ENCODE data around the gene THRA. TPM values are rescaled to one million over a fixed set of nuclear protein-coding genes. Genes with fewer than 3 reads are reported as not detected.

The THRA gene
- total and polyA plus RNA-seq, 2 of the 8 experiments (the other 6 are each of a cell fraction or from before 2014, with no cell fraction given): 6.4 to 10.2 TPM

- Histone ChIP-seq H3K79me1 (ENCODE audit: low read depth, low read length) (0 out of 2 replicates have a peak, but pooled peaks cover 2% of the 10 kb centered on the region), H4K5ac (ENCODE audit: insufficient read length, low read depth, low read length) (peak overlapping the region; percentile 28), H4K8ac (ENCODE audit: extremely low read depth, insufficient read depth, low read length) (no peak overlapping the region; the same call in 1 of the 2 replicates), H3K4me1 (replicated peaks in 1 of 4; ENCODE audit: control insufficient read depth in 3 of 4, insufficient read depth in 4 of 4, low read length in 3 of 4) (peaks cover 0 to 27% (median 18%) of the 10 kb centered on the region in 4 experiments; a peak in 6 of 7 replicates), H3K14ac (ENCODE audit: insufficient read length) (no peak overlapping the region), H3K4me2 (ENCODE audit: insufficient read depth in 1 of 2, low read depth in 2 of 2, low read length in 2 of 2) (peak overlapping the region; percentile 57 to 64), H4K20me1 (replicated peaks in 1 of 2; ENCODE audit: control insufficient read depth in 1 of 2, insufficient read depth in 2 of 2, low read length in 2 of 2) (no peaks in the 10 kb centered on the region), H3K18ac (ENCODE audit: extremely low read depth, low read length) (peak overlapping the region; percentile 81), H3K27me3 (replicated peaks in 1 of 4; ENCODE audit: control insufficient read depth in 3 of 4, extremely low read depth in 1 of 4, insufficient read depth in 3 of 4, low read length in 3 of 4) (peaks cover 0 to 2% (median 0%) of the 10 kb centered on the region in 4 experiments; a peak in 2 of 7 replicates), H2BK120ac (replicated peaks; ENCODE audit: low read depth, low read length) (peak overlapping the region; percentile 19), H4K91ac (replicated peaks; ENCODE audit: insufficient read length, low read length) (peak overlapping the region; percentile 34), H3K9me3 (ENCODE audit: insufficient read depth in 2 of 2, low read depth in 1 of 2, low read length in 1 of 2) (no peaks in the 10 kb centered on the region), H3K4me3 (ENCODE audit: extremely low read depth in 1 of 4, insufficient read depth in 2 of 4, low read depth in 3 of 4, low read length in 4 of 4) (peak overlapping the region in 2 of 4 experiments; percentile 5 to 39; a peak in 2 of 8 replicates), H3K9ac (replicated peaks in 1 of 4; ENCODE audit: extremely low read depth in 1 of 4, low read depth in 3 of 4, low read length in 3 of 4) (peak overlapping the region in 1 of 4 experiments; percentile 13; a peak in 3 of 7 replicates), H2AFZ (ENCODE audit: low read length) (no peak overlapping the region), H2BK5ac (ENCODE audit: low read depth, low read length) (peak overlapping the region; percentile 88; the same call in 1 of the 2 replicates), H2AK5ac (ENCODE audit: low read depth, low read length) (peak overlapping the region; percentile 75; the same call in 1 of the 2 replicates), H3K23ac (ENCODE audit: insufficient read length) (no peak overlapping the region), H2BK15ac (ENCODE audit: low read length) (peak overlapping the region; percentile 95), H3K4ac (replicated peaks; ENCODE audit: insufficient read length, low read depth, low read length) (peak overlapping the region; percentile 4), H3K36me3 (ENCODE audit: control insufficient read depth in 2 of 4, insufficient read depth in 4 of 4, low read length in 3 of 4) (peaks cover 2 to 12% (median 9%) of the 10 kb centered on the region in 4 experiments; a peak in 5 of 8 replicates), H3K27ac (ENCODE audit: low read depth, low read length) (peak overlapping the region; percentile 43), H2BK12ac (ENCODE audit: low read depth, low read length) (peak overlapping the region; percentile 64; the same call in 1 of the 2 replicates), H3K79me2 (ENCODE audit: control insufficient read depth in 1 of 2, insufficient read depth in 2 of 2, low read length in 2 of 2) (no peaks in the 10 kb centered on the region), H3K23me2 (ENCODE audit: low read depth, low read length) (no peaks in the 10 kb centered on the region; the same call in 1 of the 2 replicates), H2BK20ac (ENCODE audit: low read length) (0 out of 2 replicates have a peak overlapping the region, but pooled peaks have one; percentile 55), H3K56ac (replicated peaks; ENCODE audit: insufficient read length, low read depth, low read length) (no peak overlapping the region)
- FAIRE-seq (no peak), DNase-seq (ENCODE audit: low read depth in 1 of 2, low spot score in 2 of 2) (peak; percentile 29 to 76)
- POLR2A ChIA-PET (ENCODE audit: partially characterized antibody): interaction anchor here (0.5 to 4.6 kb wide), 24 partner anchors 7 to 398 kb away, joined by 3 to 42 read pairs (median 4); partner anchors contain the start of genes CASC3, MED24, NR1D1 and PSMD3
- CTCF ChIA-PET (ENCODE audit: partially characterized antibody): interaction anchor here (0.9 to 15.0 kb wide), 17 partner anchors 9 to 101 kb away, joined by 3 to 428 read pairs (median 4); no protein-coding TSS in a partner anchor
- WGBS, 2 experiments (ENCODE audit: extremely low coverage in 1 of 2, insufficient coverage in 1 of 2, insufficient read length in 1 of 2, insufficient replicate concordance in 2 of 2, low coverage in 1 of 2, low lambda C conversion rate in 2 of 2, missing lambda C conversion rate in 1 of 2): 36% methylated on average over 12 of the region's 15 CpGs; no CpG with 5 or more reads in 1 of the 2 experiments
- peak; percentile 54; the same call in 1 of the 2 replicates for TF ChIP-seq TAF1 (IDR thresholded peaks at IDR 0.05; ENCODE audit: low read depth, low read length)
- TF ChIP-seq CTBP2 (IDR thresholded peaks at IDR 0.05; ENCODE audit: borderline replicate concordance, insufficient read depth, insufficient read length, low read length): no peak
- TF ChIP-seq RBBP5 (IDR thresholded peaks at IDR 0.05; ENCODE audit: borderline replicate concordance, low read depth, low read length): 0 out of 2 replicates have a peak, but pooled peaks have one; percentile 57
- no peak for TF ChIP-seq NRF1 (IDR thresholded peaks at IDR 0.05; ENCODE audit: low read depth, low read length)
- no peak for TF ChIP-seq CHD2 (IDR thresholded peaks at IDR 0.05; ENCODE audit: low read length)
- TF ChIP-seq CEBPB (IDR thresholded peaks at IDR 0.05; ENCODE audit: low read depth, low read length): no peak
- no peak for TF ChIP-seq SUZ12 (IDR thresholded peaks at IDR 0.05; ENCODE audit: low read length)
- TF ChIP-seq ATF2 (IDR thresholded peaks at IDR 0.05; ENCODE audit: low read length): no peak
Observed at GRCh38 chr17:40018211-40019121, 44.3 kb upstream of the THRA start.

All from H1 (cell line).